ENCODE measurements around the gene HAUS8. TPM values are rescaled to one million over a fixed set of nuclear protein-coding genes. Genes with fewer than 3 reads are reported as not detected.

HAUS8 gene
- total and polyA plus RNA-seq, 2 of the 13 experiments (the other 11 are each of a cell fraction or from before 2014, with no cell fraction given), result 7.8 to 17.5 TPM

- POLR2A ChIA-PET, result no interaction called here
These were observed 48.3 kb downstream of the HAUS8 start, which contains the start of gene CPAMD8 for GRCh38 chr19:17026706-17027534. TSS of gene CPAMD8 (minus strand) at chr19:17026810. CDS start at chr19:17026642, 168 bp downstream.

More at GRCh38 chr19:17026706-17027534, 48.3 kb downstream of the HAUS8 start, which contains the start of gene CPAMD8:
- H3K79me2 ChIP-seq (ENCODE audit: insufficient read depth, low read length), result no peaks in the 10 kb centered on the region
- no peaks in the 10 kb centered on the region for H3K4me1 ChIP-seq (ENCODE audit: insufficient read depth, low read length)
- no peak for DNase-seq (ENCODE audit: low spot score)
- no peak for FAIRE-seq
- H4K20me1 ChIP-seq (ENCODE audit: insufficient read depth, low read length), result no peaks in the 10 kb centered on the region
- no peak within 1 kb of the TSS for H2AFZ ChIP-seq (ENCODE audit: low read length)
- peaks cover 8 to 33% of the 10 kb centered on the region in 2 experiments for H3K27me3 ChIP-seq (ENCODE audit: control insufficient read depth in 1 of 2, insufficient read depth in 2 of 2, low read length in 2 of 2)
- H3K27ac ChIP-seq (ENCODE audit: extremely low read length, insufficient read depth, low read length), result no peak within 1 kb of the TSS
- WGBS (ENCODE audit: low lambda C conversion rate), result 16% methylated on average over 30 of the region's 67 CpGs
- ATAC-seq, result no peak; the same call in 1 of the 3 replicates
- in situ Hi-C loops (cut with HindIII; ENCODE audit: extremely low pct_ligation_motif_present, low pct_unique_long_range_greater_than_20kb), result no loop called here
- H3K9me3 ChIP-seq (ENCODE audit: low read length), result no peaks in the 10 kb centered on the region
- no peak within 1 kb of the TSS; a peak in 1 of 6 replicates for H3K4me3 ChIP-seq (replicated peaks in 1 of 3; ENCODE audit: insufficient read depth in 1 of 3, low read depth in 2 of 3, low read length in 3 of 3)
- CTCF ChIA-PET (ENCODE audit: low intra/inter-chr PET ratio, low total read pairs), result no interaction called here
- no peak within 1 kb of the TSS; the same call in 1 of the 2 replicates for H3K4me2 ChIP-seq (ENCODE audit: low read depth, low read length)
- no TSS peak for BruUV-seq (replicated peaks)
- H3K36me3 ChIP-seq (replicated peaks in 1 of 2; ENCODE audit: control insufficient read depth in 1 of 2, insufficient read depth in 2 of 2, low read length in 2 of 2), result no peaks in the 10 kb centered on the region
- H3K9ac ChIP-seq (ENCODE audit: insufficient read depth, low read depth, low read length), result no peak within 1 kb of the TSS
- intact Hi-C loops (cut with micrococcal nuclease; ENCODE audit: unreplicated experiment), result no loop called here
- TF ChIP-seq ZSCAN25 (CRISPR knock-in tag; IDR thresholded peaks at IDR 0.05) (no peak), SUZ12 (IDR thresholded peaks at IDR 0.05; ENCODE audit: low read depth, low read length) (no peak), KDM4B (CRISPR knock-in tag; IDR thresholded peaks at IDR 0.05) (no peak), POLR2A (IDR thresholded peaks at IDR 0.05; ENCODE audit: insufficient read depth in 1 of 2, low read depth in 2 of 2, low read length in 2 of 2) (no peak), ZNF557 (CRISPR knock-in tag; IDR thresholded peaks at IDR 0.05) (no peak), E2F5 (CRISPR knock-in tag; conservative IDR thresholded peaks at IDR 0.05) (no peak), SMYD3 (CRISPR knock-in tag; IDR thresholded peaks at IDR 0.05) (no peak), ZFAT (CRISPR knock-in tag; conservative IDR thresholded peaks at IDR 0.05) (no peak), ZNF775 (CRISPR knock-in tag; IDR thresholded peaks at IDR 0.05; ENCODE audit: borderline replicate concordance) (no peak), HNRNPL (IDR thresholded peaks at IDR 0.05; ENCODE audit: low read depth, low read length) (no peak), SCMH1 (CRISPR knock-in tag; IDR thresholded peaks at IDR 0.05; ENCODE audit: borderline replicate concordance) (no peak), THAP7 (CRISPR knock-in tag; IDR thresholded peaks at IDR 0.05) (no peak), ARNT (IDR thresholded peaks at IDR 0.05) (no peak), ZNF512B (CRISPR knock-in tag; IDR thresholded peaks at IDR 0.05; ENCODE audit: borderline replicate concordance) (no peak)
- TF ChIP-seq, protein P1, sequence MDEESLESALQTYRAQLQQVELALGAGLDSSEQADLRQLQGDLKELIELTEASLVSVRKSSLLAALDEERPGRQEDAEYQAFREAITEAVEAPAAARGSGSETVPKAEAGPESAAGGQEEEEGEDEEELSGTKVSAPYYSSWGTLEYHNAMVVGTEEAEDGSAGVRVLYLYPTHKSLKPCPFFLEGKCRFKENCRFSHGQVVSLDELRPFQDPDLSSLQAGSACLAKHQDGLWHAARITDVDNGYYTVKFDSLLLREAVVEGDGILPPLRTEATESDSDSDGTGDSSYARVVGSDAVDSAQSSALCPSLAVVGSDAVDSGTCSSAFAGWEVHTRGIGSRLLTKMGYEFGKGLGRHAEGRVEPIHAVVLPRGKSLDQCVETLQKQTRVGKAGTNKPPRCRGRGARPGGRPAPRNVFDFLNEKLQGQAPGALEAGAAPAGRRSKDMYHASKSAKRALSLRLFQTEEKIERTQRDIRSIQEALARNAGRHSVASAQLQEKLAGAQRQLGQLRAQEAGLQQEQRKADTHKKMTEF (CRISPR knock-in tag; IDR thresholded peaks at IDR 0.05), result no peak
- TF ChIP-seq, protein P2, sequence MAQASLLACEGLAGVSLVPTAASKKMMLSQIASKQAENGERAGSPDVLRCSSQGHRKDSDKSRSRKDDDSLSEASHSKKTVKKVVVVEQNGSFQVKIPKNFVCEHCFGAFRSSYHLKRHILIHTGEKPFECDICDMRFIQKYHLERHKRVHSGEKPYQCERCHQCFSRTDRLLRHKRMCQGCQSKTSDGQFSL (CRISPR knock-in tag; IDR thresholded peaks at IDR 0.05), result no peak

All from HepG2 (cell line).